Measurements from ENCODE around the gene BFSP1. TPM values are rescaled to one million over a fixed set of nuclear protein-coding genes. Genes with fewer than 3 reads are reported as not detected.

The BFSP1 gene
- total RNA-seq, 1 donor from 2014 or later = 4.2 TPM

GRCh38 chr20:17560344-17561074 lies 29.3 kb upstream of the BFSP1 start:
- Histone ChIP-seq H3K27me3 (ENCODE audit: insufficient read depth, low read length) (no peaks in the 10 kb centered on the region), H4K20me1 (ENCODE audit: insufficient read depth, low read length) (no peaks in the 10 kb centered on the region), H3K4me1 (ENCODE audit: insufficient read depth, low read length) (peaks cover 43% of the 10 kb centered on the region), H3K9me3 (ENCODE audit: insufficient read depth, low read depth, low read length) (no peaks in the 10 kb centered on the region), H3K4me2 (ENCODE audit: low read length) (no peak overlapping the region), H3K4me3 (ENCODE audit: insufficient read depth, low read depth, low read length) (no peak overlapping the region), H3K9ac (ENCODE audit: low read length) (no peak overlapping the region), H3K36me3 (ENCODE audit: insufficient read depth, low read length) (no peaks in the 10 kb centered on the region), H3K79me2 (ENCODE audit: insufficient read depth, low read length) (no peaks in the 10 kb centered on the region), H2AFZ (ENCODE audit: low read depth, low read length) (no peak overlapping the region), H3K27ac (ENCODE audit: low read depth, low read length) (no peak overlapping the region)
- Mint-ChIP-seq H3K4me3 (ENCODE audit: unreplicated experiment) (peak overlapping the region; percentile 42), H3K4me1 (ENCODE audit: low read depth, unreplicated experiment) (peaks cover 56% of the 10 kb centered on the region), H3K9me3 (ENCODE audit: unreplicated experiment) (no peaks in the 10 kb centered on the region), H3K27me3 (ENCODE audit: low read depth, unreplicated experiment) (no peaks in the 10 kb centered on the region), H3K27ac (ENCODE audit: unreplicated experiment) (peak overlapping the region; percentile 59), H3K36me3 (ENCODE audit: low read depth, unreplicated experiment) (no peaks in the 10 kb centered on the region)
- no peak for FAIRE-seq
- no peak for DNase-seq (ENCODE audit: low read depth)
- TF ChIP-seq CTCF (IDR thresholded peaks at IDR 0.05; ENCODE audit: insufficient read depth, low read depth, low read length) (no peak), EZH2 (IDR thresholded peaks at IDR 0.05; ENCODE audit: insufficient read depth, low read length) (no peak)

- Mint-ChIP-seq H3K4me1 (ENCODE audit: low read depth, unreplicated experiment) (peaks cover 49% of the 10 kb centered on the region), H3K4me3 (ENCODE audit: unreplicated experiment) (no peak overlapping the region), H3K9me3 (ENCODE audit: unreplicated experiment) (no peaks in the 10 kb centered on the region), H3K27me3 (ENCODE audit: low read depth, unreplicated experiment) (no peaks in the 10 kb centered on the region), H3K27ac (ENCODE audit: unreplicated experiment) (peak overlapping the region; percentile 99), H3K36me3 (ENCODE audit: low read depth, unreplicated experiment) (no peaks in the 10 kb centered on the region)
- Histone ChIP-seq H3K9ac (ENCODE audit: low read length) (peak overlapping the region; percentile 90), H3K79me2 (ENCODE audit: insufficient read depth, low read length) (no peaks in the 10 kb centered on the region), H3K27ac (ENCODE audit: low read depth, low read length) (peak overlapping the region; percentile 100), H3K4me3 (ENCODE audit: insufficient read depth, low read depth, low read length) (peak overlapping the region; percentile 58), H3K4me1 (ENCODE audit: insufficient read depth, low read length) (peaks cover 37% of the 10 kb centered on the region), H3K9me3 (ENCODE audit: insufficient read depth, low read depth, low read length) (no peaks in the 10 kb centered on the region), H3K4me2 (ENCODE audit: low read length) (peak overlapping the region; percentile 87), H4K20me1 (ENCODE audit: insufficient read depth, low read length) (no peaks in the 10 kb centered on the region), H2AFZ (ENCODE audit: low read depth, low read length) (no peak overlapping the region), H3K27me3 (ENCODE audit: insufficient read depth, low read length) (no peaks in the 10 kb centered on the region), H3K36me3 (ENCODE audit: insufficient read depth, low read length) (no peaks in the 10 kb centered on the region)
- DNase-seq (ENCODE audit: low read depth) (no peak), FAIRE-seq (no peak)
- no peak for TF ChIP-seq CTCF (IDR thresholded peaks at IDR 0.05; ENCODE audit: insufficient read depth, low read depth, low read length)
- TF ChIP-seq EZH2 (IDR thresholded peaks at IDR 0.05; ENCODE audit: insufficient read depth, low read length) = no peak
Observed at GRCh38 chr20:17559338-17559737, 28.2 kb upstream of the BFSP1 start.

GRCh38 chr20:17558941-17559304 lies 27.7 kb upstream of the BFSP1 start:
- H3K27me3 ChIP-seq (ENCODE audit: insufficient read depth, low read length) = no peaks in the 10 kb centered on the region
- no peaks in the 10 kb centered on the region for H3K9me3 Mint-ChIP-seq (ENCODE audit: unreplicated experiment)
- H3K9ac ChIP-seq (ENCODE audit: low read length) = peak overlapping the region; percentile 90
- no peaks in the 10 kb centered on the region for H4K20me1 ChIP-seq (ENCODE audit: insufficient read depth, low read length)
- no peaks in the 10 kb centered on the region for H3K79me2 ChIP-seq (ENCODE audit: insufficient read depth, low read length)
- no peaks in the 10 kb centered on the region for H3K9me3 ChIP-seq (ENCODE audit: insufficient read depth, low read depth, low read length)
- H3K4me3 Mint-ChIP-seq (ENCODE audit: unreplicated experiment) = peak overlapping the region; percentile 76
- H2AFZ ChIP-seq (ENCODE audit: low read depth, low read length) = no peak overlapping the region
- H3K4me2 ChIP-seq (ENCODE audit: low read length) = peak overlapping the region; percentile 87
- H3K4me3 ChIP-seq (ENCODE audit: insufficient read depth, low read depth, low read length) = peak overlapping the region; percentile 58
- peaks cover 37% of the 10 kb centered on the region for H3K4me1 ChIP-seq (ENCODE audit: insufficient read depth, low read length)
- H3K36me3 ChIP-seq (ENCODE audit: insufficient read depth, low read length) = no peaks in the 10 kb centered on the region
- no peaks in the 10 kb centered on the region for H3K36me3 Mint-ChIP-seq (ENCODE audit: low read depth, unreplicated experiment)
- no peaks in the 10 kb centered on the region for H3K27me3 Mint-ChIP-seq (ENCODE audit: low read depth, unreplicated experiment)
- no peak for TF ChIP-seq EZH2 (IDR thresholded peaks at IDR 0.05; ENCODE audit: insufficient read depth, low read length)
- DNase-seq (ENCODE audit: low read depth) (no peak), FAIRE-seq (no peak)
- peaks cover 49% of the 10 kb centered on the region for H3K4me1 Mint-ChIP-seq (ENCODE audit: low read depth, unreplicated experiment)
- peak overlapping the region; percentile 100 for H3K27ac ChIP-seq (ENCODE audit: low read depth, low read length)
- peak overlapping the region; percentile 99 for H3K27ac Mint-ChIP-seq (ENCODE audit: unreplicated experiment)

All from astrocyte (in vitro differentiated cells and primary cell).